HUES6 (cell line): ENCODE results near the gene PGM2.

Experiments used
- H3K27ac ChIP-seq: 2 replicates; pipeline ENCODE4 v1.7.0; 2013; ENCODE audit warnings: low read depth, mild to moderate bottlenecking, low read length, inconsistent platforms
- H3K27me3 ChIP-seq: 2 replicates; pipeline ENCODE4 v1.6.1; 2013; ENCODE audit warnings: low read length; ENCODE audit not compliant: control insufficient read depth, insufficient read depth
- H3K36me3 ChIP-seq: 2 replicates; pipeline ENCODE4 v1.6.1; 2013; ENCODE audit warnings: low read length; ENCODE audit not compliant: control insufficient read depth, insufficient read depth
- H3K4me1 ChIP-seq: 2 replicates; pipeline ENCODE4 v1.6.1; 2013; ENCODE audit warnings: low read length; ENCODE audit not compliant: control insufficient read depth, insufficient read depth
- H3K4me3 ChIP-seq: 2 replicates; pipeline ENCODE4 v1.5.1; 2013; ENCODE audit warnings: low read depth, low read length
- H3K9ac ChIP-seq: one replicate; pipeline ENCODE4 v1.6.1; 2013; ENCODE audit warnings: mild to moderate bottlenecking, low read length
- H3K9me3 ChIP-seq: 2 replicates; pipeline ENCODE4 v1.6.1; 2013; ENCODE audit warnings: low read depth, low read length; ENCODE audit not compliant: control insufficient read depth, insufficient read depth

The PGM2 gene

GRCh38 chr4:37902738-37903693, 76.5 kb downstream of the PGM2 start:
- H3K27me3 ChIP-seq = peaks cover 4% of the 10 kb centered on the region; the same call in 1 of the 2 replicates

GRCh38 chr4:37903901-37904300, 77.4 kb downstream of the PGM2 start:
- H3K9ac ChIP-seq = no peak overlapping the region
- H3K4me3 ChIP-seq = no peak overlapping the region
- no peaks in the 10 kb centered on the region for H3K9me3 ChIP-seq
- no peak overlapping the region for H3K27ac ChIP-seq
- no peaks in the 10 kb centered on the region for H3K27me3 ChIP-seq
- H3K36me3 ChIP-seq = no peaks in the 10 kb centered on the region
- peaks cover 14% of the 10 kb centered on the region; the same call in 1 of the 2 replicates for H3K4me1 ChIP-seq

More at GRCh38 chr4:37902738-37903693, 76.5 kb downstream of the PGM2 start:
- H3K9me3 ChIP-seq = no peaks in the 10 kb centered on the region
- H3K27ac ChIP-seq = no peak overlapping the region
- no peaks in the 10 kb centered on the region for H3K36me3 ChIP-seq
- no peak overlapping the region for H3K4me3 ChIP-seq
- H3K9ac ChIP-seq = no peak overlapping the region
- peaks cover 9% of the 10 kb centered on the region; the same call in 1 of the 2 replicates for H3K4me1 ChIP-seq

GRCh38 chr4:37904824-37905223, 78.3 kb downstream of the PGM2 start:
- Histone ChIP-seq H3K4me3 (no peak overlapping the region), H3K27me3 (no peaks in the 10 kb centered on the region; the same call in 1 of the 2 replicates), H3K9me3 (no peaks in the 10 kb centered on the region), H3K9ac (no peak overlapping the region), H3K36me3 (no peaks in the 10 kb centered on the region), H3K27ac (no peak overlapping the region), H3K4me1 (peaks cover 15% of the 10 kb centered on the region; the same call in 1 of the 2 replicates)

GRCh38 chr4:37905533-37906169, 79.2 kb downstream of the PGM2 start:
- no peaks in the 10 kb centered on the region for H3K36me3 ChIP-seq
- peaks cover 15% of the 10 kb centered on the region; the same call in 1 of the 2 replicates for H3K4me1 ChIP-seq
- no peak overlapping the region for H3K9ac ChIP-seq
- no peak overlapping the region for H3K27ac ChIP-seq
- H3K9me3 ChIP-seq = no peaks in the 10 kb centered on the region
- H3K4me3 ChIP-seq = no peak overlapping the region
- H3K27me3 ChIP-seq = no peaks in the 10 kb centered on the region; the same call in 1 of the 2 replicates

GRCh38 chr4:37908488-37909331, 82.2 kb downstream of the PGM2 start:
- Histone ChIP-seq H3K9me3 (no peaks in the 10 kb centered on the region), H3K4me3 (no peak overlapping the region), H3K27me3 (no peaks in the 10 kb centered on the region; the same call in 1 of the 2 replicates), H3K4me1 (peaks cover 6% of the 10 kb centered on the region; the same call in 1 of the 2 replicates), H3K27ac (no peak overlapping the region), H3K9ac (no peak overlapping the region), H3K36me3 (no peaks in the 10 kb centered on the region)

- H3K36me3 ChIP-seq = no peaks in the 10 kb centered on the region
- H3K4me1 ChIP-seq = peaks cover 6% of the 10 kb centered on the region; the same call in 1 of the 2 replicates
- no peak overlapping the region for H3K27ac ChIP-seq
- no peaks in the 10 kb centered on the region for H3K9me3 ChIP-seq
- no peak overlapping the region for H3K4me3 ChIP-seq
- no peaks in the 10 kb centered on the region; the same call in 1 of the 2 replicates for H3K27me3 ChIP-seq
- no peak overlapping the region for H3K9ac ChIP-seq
Observed at GRCh38 chr4:37909332-37910090, 83.0 kb downstream of the PGM2 start.

- Histone ChIP-seq H3K27me3 (no peaks in the 10 kb centered on the region; the same call in 1 of the 2 replicates), H3K36me3 (no peaks in the 10 kb centered on the region), H3K9ac (no peak overlapping the region), H3K4me3 (no peak overlapping the region), H3K9me3 (no peaks in the 10 kb centered on the region), H3K4me1 (peaks cover 6% of the 10 kb centered on the region; the same call in 1 of the 2 replicates), H3K27ac (no peak overlapping the region)
Observed at GRCh38 chr4:37910091-37910486, 83.6 kb downstream of the PGM2 start.
